ENCODE measurements around the gene TFAP2A.

TFAP2A gene

GRCh38 chr6:10407674-10408054, 7.2 kb downstream of the TFAP2A start:
- FAIRE-seq = no peak
- TF ChIP-seq CTCF (IDR thresholded peaks at IDR 0.05; ENCODE audit: insufficient read depth, missing control alignments) = no peak

GRCh38 chr6:10407018-10407673, 7.7 kb downstream of the TFAP2A start:
- TF ChIP-seq CTCF (IDR thresholded peaks at IDR 0.05; ENCODE audit: insufficient read depth, missing control alignments) = no peak
- FAIRE-seq (no peak), DNase-seq (ENCODE audit: insufficient read length, low spot score) (no peak)

More at GRCh38 chr6:10407674-10408054, 7.2 kb downstream of the TFAP2A start:
- no peak for DNase-seq (ENCODE audit: insufficient read length, low spot score)

- no peak for TF ChIP-seq CTCF (IDR thresholded peaks at IDR 0.05; ENCODE audit: insufficient read depth, missing control alignments)
- DNase-seq (ENCODE audit: insufficient read length, low spot score) (no peak), FAIRE-seq (no peak)
Observed at GRCh38 chr6:10406556-10406955, 8.3 kb downstream of the TFAP2A start.

- TF ChIP-seq CTCF (IDR thresholded peaks at IDR 0.05; ENCODE audit: insufficient read depth, missing control alignments) = no peak
- FAIRE-seq (no peak), DNase-seq (ENCODE audit: insufficient read length, low spot score) (no peak)
Observed at GRCh38 chr6:10405513-10405900, 9.4 kb downstream of the TFAP2A start.

- DNase-seq (ENCODE audit: insufficient read length, low spot score) (no peak), FAIRE-seq (no peak)
- TF ChIP-seq CTCF (IDR thresholded peaks at IDR 0.05; ENCODE audit: insufficient read depth, missing control alignments) = no peak
Observed at GRCh38 chr6:10404799-10405512, 9.9 kb downstream of the TFAP2A start.

- peak; percentile 39 for TF ChIP-seq CTCF (IDR thresholded peaks at IDR 0.05; ENCODE audit: insufficient read depth, missing control alignments)
- peak; percentile 53 for DNase-seq (ENCODE audit: insufficient read length, low spot score)
- no peak for FAIRE-seq
Observed at GRCh38 chr6:10404107-10404798, 10.6 kb downstream of the TFAP2A start.
